GM12874 (cell line): ENCODE data around the gene JPH3.

Experiments
- TF ChIP-seq, protein P1 (sequence below): IDR thresholded peaks from 2 replicates; pipeline ENCODE4 v1.5.1; 2011; ENCODE audit warnings: low read depth, mild to moderate bottlenecking, control low read depth, low read length, moderate library complexity; ENCODE audit not compliant: insufficient read depth

JPH3 gene

DNA sequence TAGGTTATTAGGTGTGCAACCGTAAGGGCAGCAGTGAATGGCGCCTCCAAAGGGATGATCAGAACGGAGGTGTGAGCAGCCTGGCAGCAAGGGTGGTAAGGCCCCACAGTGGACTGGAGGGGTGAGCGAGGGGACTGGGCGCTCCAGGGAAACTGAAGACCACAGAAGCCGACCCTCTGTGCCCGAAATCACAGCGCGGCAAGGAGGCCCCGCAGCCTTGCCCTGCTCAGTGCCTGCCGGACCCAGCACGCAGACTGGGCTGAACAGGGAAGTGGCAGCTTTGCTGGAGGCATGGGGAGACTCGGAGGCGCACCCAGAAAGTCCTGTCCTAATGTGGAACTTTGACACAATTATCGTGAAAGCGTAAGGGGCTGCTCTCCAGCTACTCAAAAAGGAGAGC is 125.0 kb downstream of the JPH3 start:
- TF ChIP-seq, protein P1, sequence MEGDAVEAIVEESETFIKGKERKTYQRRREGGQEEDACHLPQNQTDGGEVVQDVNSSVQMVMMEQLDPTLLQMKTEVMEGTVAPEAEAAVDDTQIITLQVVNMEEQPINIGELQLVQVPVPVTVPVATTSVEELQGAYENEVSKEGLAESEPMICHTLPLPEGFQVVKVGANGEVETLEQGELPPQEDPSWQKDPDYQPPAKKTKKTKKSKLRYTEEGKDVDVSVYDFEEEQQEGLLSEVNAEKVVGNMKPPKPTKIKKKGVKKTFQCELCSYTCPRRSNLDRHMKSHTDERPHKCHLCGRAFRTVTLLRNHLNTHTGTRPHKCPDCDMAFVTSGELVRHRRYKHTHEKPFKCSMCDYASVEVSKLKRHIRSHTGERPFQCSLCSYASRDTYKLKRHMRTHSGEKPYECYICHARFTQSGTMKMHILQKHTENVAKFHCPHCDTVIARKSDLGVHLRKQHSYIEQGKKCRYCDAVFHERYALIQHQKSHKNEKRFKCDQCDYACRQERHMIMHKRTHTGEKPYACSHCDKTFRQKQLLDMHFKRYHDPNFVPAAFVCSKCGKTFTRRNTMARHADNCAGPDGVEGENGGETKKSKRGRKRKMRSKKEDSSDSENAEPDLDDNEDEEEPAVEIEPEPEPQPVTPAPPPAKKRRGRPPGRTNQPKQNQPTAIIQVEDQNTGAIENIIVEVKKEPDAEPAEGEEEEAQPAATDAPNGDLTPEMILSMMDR = no peak

DNA sequence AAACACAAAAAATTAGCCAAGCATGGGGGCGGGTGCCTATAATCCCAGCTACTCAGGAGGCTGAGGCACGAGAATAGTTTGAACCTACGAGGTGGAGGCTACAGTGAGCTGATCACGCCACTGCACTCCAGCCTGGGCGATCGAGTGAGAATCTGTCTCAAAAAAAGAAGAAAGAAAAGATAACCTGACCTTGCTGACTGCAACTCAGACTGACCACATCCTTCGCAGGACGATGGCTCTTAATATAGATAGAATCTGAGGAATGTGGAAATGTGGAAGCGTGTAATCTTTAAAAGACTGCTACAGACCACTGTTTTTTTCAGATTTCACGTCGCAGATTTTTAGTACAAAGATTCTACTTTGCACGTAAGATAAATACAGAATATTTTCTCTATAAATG is 125.7 kb downstream of the JPH3 start:
- TF ChIP-seq, protein P1 = no peak

DNA sequence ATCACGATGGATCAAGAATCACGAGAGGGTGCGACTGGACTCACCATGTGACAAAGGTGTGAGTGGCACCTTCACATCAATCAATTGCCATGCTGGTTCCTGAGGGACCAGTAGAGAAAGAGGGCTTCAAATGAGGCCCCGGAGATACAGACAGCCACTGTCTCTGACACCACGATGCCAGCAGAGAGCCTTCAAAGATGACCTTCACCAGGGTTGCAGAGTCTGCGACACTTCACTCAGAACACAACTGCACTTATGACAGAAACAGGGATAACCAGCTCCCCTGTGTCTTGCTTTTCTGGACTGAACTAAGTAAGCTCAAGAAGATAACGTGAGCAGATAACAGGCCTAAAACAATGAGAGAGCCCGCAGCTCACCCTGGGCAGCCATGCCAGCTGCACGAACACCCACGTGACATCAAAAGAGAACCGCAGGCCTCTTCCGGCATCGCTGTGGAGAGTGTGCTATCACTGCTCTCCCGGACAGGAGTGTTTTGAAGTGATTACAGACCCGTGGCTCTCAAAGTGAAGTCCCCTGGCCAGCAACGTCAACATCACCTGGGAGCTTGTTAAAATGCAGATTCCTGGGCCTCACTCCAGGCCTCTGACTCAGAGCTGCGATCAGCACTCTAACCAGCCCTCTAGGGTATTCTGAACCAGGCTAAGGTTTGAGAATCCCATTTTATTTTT is 127.1 kb downstream of the JPH3 start:
- TF ChIP-seq, protein P1 = no peak

DNA sequence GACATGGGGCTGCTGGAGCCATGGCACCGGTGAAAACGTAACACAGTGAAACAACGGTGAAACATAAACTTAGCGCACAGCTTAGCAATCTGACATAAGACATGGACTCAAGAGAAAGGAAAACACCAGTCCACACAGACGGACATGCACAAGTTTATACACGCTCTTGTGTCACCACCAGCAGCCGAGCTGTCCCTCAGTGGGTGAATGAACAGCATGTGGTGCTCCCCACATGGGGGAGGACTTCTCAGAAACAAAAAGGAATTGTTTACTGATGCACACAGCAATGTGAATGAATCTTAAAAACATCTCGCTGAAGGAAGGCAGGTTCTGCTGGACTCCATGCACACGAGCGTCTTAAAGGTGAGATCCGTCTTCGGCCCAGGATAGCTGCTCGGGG is 129.3 kb downstream of the JPH3 start:
- TF ChIP-seq, protein P1 = no peak

DNA sequence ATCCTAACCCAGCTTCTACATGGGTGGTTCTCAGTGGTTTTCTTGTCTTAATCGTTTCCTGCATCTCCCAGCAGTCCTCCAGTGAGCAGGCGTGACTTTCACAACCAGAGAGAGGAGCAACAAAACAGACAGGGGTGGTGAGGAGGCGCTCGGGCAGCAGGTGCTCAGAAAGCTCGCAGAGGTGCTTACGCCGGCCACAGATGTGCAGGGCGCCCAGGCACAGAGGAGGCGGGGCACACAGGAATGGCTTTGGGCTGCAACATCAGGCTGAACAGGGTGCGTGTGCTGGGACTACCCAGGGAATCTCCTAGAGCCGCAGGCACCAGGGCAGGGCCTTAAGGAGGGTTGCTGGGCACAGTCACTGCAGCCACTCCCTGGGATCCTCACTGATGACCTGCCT is 130.9 kb downstream of the JPH3 start:
- TF ChIP-seq, protein P1 = no peak

DNA sequence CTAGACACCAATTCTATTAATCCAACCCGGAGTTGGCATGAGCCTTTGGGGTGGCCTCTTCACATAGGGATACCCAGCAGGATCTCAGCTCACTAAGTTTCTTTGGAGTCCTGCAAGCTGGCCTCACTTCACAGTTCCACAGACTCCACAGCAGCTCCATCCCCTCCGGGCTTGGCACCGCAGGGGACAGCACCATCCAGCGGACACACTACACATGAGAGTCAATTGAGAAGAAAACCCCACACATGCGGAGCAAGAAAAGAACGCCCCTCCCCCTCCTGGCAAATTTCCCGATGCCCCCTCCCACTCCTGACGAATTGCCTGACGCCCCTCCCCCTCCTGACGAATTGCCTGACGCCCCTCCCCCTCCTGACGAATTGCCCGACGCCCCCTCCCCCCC is 132.3 kb downstream of the JPH3 start:
- TF ChIP-seq, protein P1 = no peak

DNA sequence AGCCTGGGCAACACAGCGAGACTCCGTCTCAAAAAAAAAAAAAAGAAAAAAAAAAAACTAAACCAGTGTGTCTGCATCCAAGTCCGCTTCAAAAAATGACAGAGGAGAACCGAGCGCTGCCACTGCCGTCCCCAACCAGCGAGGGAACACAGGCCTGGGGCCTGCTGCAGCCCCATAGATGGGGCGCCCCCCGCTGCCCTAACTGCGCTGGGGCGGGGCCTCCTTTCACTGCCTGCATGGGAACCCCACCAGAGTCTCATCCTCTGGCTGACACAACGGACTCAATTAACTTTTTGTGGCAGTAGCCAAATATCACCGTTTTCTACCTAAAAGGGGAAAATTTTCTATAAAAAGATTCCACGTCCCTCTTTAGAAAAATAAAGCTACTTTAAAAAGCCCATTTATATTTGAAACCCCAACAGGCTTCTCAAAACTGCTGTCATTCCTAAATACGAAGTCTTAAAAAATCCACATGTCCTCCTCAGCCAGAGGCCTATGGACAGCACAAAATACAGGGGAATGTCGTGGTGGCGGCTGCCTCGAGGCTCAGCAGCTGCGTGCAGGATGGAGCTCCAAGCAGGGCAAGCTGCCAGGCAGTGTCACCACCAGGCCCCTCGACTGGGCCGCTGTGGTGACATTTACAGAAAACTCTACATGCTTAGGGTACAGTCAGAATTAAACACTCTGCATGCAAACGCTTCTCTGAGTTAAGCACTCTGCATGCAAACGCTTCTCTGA is 133.1 kb downstream of the JPH3 start:
- TF ChIP-seq, protein P1 = no peak
